Measurements from ENCODE around the gene LLPH.

LLPH gene

GRCh38 chr12:66087365-66087943, 43.1 kb downstream of the LLPH start:
- DNase-seq: peak; percentile 80

- no peak for DNase-seq
Observed at GRCh38 chr12:66085998-66086397, 44.6 kb downstream of the LLPH start.

- DNase-seq: no peak
Observed at GRCh38 chr12:66085213-66085612, 45.3 kb downstream of the LLPH start.

- no peak for DNase-seq
Observed at GRCh38 chr12:66083766-66084165, 46.8 kb downstream of the LLPH start.

GRCh38 chr12:66082744-66083143, 47.8 kb downstream of the LLPH start:
- DNase-seq: no peak

- no peak for DNase-seq
Observed at GRCh38 chr12:66080791-66081190, 49.8 kb downstream of the LLPH start.

GRCh38 chr12:66077542-66077941, 53.0 kb downstream of the LLPH start:
- DNase-seq: no peak

- no peak for DNase-seq
Observed at GRCh38 chr12:66074561-66074960, 56.0 kb downstream of the LLPH start.

- no peak for DNase-seq
Observed at GRCh38 chr12:66072566-66072965, 58.0 kb downstream of the LLPH start.

- no peak for DNase-seq
Observed at GRCh38 chr12:66072135-66072534, 58.4 kb downstream of the LLPH start.

GRCh38 chr12:66071549-66071948, 59.0 kb downstream of the LLPH start:
- no peak for DNase-seq

- no peak for DNase-seq
Observed at GRCh38 chr12:66070378-66071120, 60.0 kb downstream of the LLPH start.

- DNase-seq: no peak
Observed at GRCh38 chr12:66066929-66067523, 63.5 kb downstream of the LLPH start.

All from fibroblast of skin of right quadriceps (primary cell).